Muscle of leg (tissue), 11 donors: ENCODE measurements around the gene TNFSF10. TPM values are rescaled to one million over a fixed set of nuclear protein-coding genes. Genes with fewer than 3 reads are reported as not detected.

Experiments
- DNase-seq: peaks from one replicate; pipeline ENCODE4 v3.0.0; 2013
- H3K27ac ChIP-seq: one replicate; pipeline ENCODE4 v1.5.1; 2013; ENCODE audit warnings: mild to moderate bottlenecking, low read length, control low read depth
- H3K27me3 ChIP-seq: one replicate; pipeline ENCODE4 v1.6.1; 2013; ENCODE audit warnings: low read length; ENCODE audit not compliant: control insufficient read depth, insufficient read depth
- H3K36me3 ChIP-seq: one replicate; pipeline ENCODE4 v1.6.1; 2013; ENCODE audit warnings: low read length; ENCODE audit not compliant: control insufficient read depth, insufficient read depth
- H3K4me1 ChIP-seq: one replicate; pipeline ENCODE4 v1.6.1; 2013; ENCODE audit warnings: low read length; ENCODE audit not compliant: control insufficient read depth, insufficient read depth
- H3K4me3 ChIP-seq: one replicate; pipeline ENCODE4 v1.5.1; 2013; ENCODE audit warnings: low read length, control low read depth
- H3K9me3 ChIP-seq: replicated peaks from 2 replicates; pipeline ENCODE4 v1.6.1; 2013; ENCODE audit warnings: low read depth, low read length; ENCODE audit not compliant: control insufficient read depth
- WGBS: methylation state at CpG from one replicate; pipeline ENCODE4 v1.1.5; 2013; ENCODE audit warnings: missing lambda C conversion rate; ENCODE audit not compliant: insufficient coverage; 5-methylcytosine and 5-hydroxymethylcytosine counted together
- polyA plus RNA-seq, 8 donors: library from polyadenylated mRNA; unstranded; fragments of 120-200 nt; gene quantifications; one replicate each; pipeline versions ENCODE4 v1.2.1 to v1.2.3, GENCODE V29; 2013; ENCODE audit warnings: inconsistent platforms in 1 of 8, low replicate concordance in 1 of 8; ENCODE audit not compliant: insufficient read length in 8 of 8, insufficient read depth in 1 of 8
- total RNA-seq: library from RNA; stranded (reverse); fragments of 120-200 nt; gene quantifications from one replicate; pipeline ENCODE4 v1.2.4, GENCODE V29; 2013

Gene TNFSF10
- total and polyA plus RNA-seq, 9 donors = 7.2 to 11.7 (median 8.9) TPM

- H3K4me1 ChIP-seq = peaks cover 8% of the 10 kb centered on the region
- H3K36me3 ChIP-seq = no peaks in the 10 kb centered on the region
- H3K27me3 ChIP-seq = no peaks in the 10 kb centered on the region
- H3K9me3 ChIP-seq = no peaks in the 10 kb centered on the region
- H3K4me3 ChIP-seq = no peak overlapping the region
- no peak for DNase-seq
- no peak overlapping the region for H3K27ac ChIP-seq
- WGBS = no CpG with 5 or more reads among the region's 2 CpGs
Measured at GRCh38 chr3:172518929-172519640, 4.1 kb downstream of the TNFSF10 start.

GRCh38 chr3:172517859-172518466 lies 5.3 kb downstream of the TNFSF10 start:
- peaks cover 8% of the 10 kb centered on the region for H3K4me1 ChIP-seq
- H3K4me3 ChIP-seq = no peak overlapping the region
- H3K36me3 ChIP-seq = no peaks in the 10 kb centered on the region
- H3K9me3 ChIP-seq = no peaks in the 10 kb centered on the region
- no peak overlapping the region for H3K27ac ChIP-seq
- H3K27me3 ChIP-seq = no peaks in the 10 kb centered on the region
- no peak for DNase-seq
- WGBS = 91% methylated on average over 1 of the region's 8 CpGs

DNA sequence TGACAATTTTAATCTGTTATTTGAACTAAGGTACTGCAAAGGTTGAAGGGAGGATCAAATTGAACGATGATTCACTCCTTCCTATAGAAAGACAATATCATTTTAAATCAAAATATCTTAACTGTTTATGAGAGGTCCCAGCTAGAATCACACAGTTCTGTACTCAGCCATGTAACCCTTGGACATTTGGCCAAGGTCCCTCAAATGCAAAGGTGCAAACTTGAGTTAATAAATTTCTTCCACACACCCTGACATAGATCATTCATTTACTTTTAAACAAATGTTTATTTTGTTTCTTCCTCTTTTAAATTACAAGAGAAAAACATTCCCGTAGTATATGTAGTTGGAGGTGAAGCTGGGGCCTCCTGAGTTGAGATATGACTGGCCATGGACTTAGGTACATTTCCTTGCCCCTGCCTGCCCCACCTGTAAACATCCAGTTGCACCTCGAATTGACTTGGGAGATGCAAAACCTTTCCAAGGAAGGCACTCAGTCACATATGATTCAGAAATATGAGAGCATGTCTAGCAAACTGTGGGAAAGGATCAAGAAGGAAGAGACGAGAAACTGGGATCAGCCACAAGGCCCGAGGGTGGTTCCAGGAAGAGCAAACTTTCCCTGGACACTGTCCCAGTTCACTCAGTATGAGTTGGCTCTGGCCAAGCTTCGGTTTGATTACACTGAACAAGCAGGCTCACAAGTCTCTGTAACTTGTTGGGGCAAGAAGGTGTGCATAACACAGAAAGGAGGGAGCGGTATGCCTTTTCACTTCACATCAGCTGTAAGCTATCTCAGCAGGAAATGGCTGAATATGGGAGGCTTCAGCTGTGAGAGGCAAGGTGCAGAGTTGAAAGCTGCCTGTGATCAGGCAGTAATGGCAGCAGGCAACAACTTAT lies 6.7 kb downstream of the TNFSF10 start:
- 26% methylated on average over 3 of the region's 7 CpGs for WGBS
- Histone ChIP-seq H3K4me1 (peaks cover 9% of the 10 kb centered on the region), H3K9me3 (no peaks in the 10 kb centered on the region), H3K4me3 (no peak overlapping the region), H3K27me3 (no peaks in the 10 kb centered on the region), H3K27ac (peak overlapping the region; percentile 65), H3K36me3 (no peaks in the 10 kb centered on the region)
- peak; percentile 83 for DNase-seq

- no CpG with 5 or more reads among the region's 4 CpGs for WGBS
- DNase-seq = peak; percentile 74
- H3K9me3 ChIP-seq = no peaks in the 10 kb centered on the region
- H3K4me3 ChIP-seq = no peak overlapping the region
- peak overlapping the region; percentile 48 for H3K27ac ChIP-seq
- H3K36me3 ChIP-seq = no peaks in the 10 kb centered on the region
- H3K27me3 ChIP-seq = no peaks in the 10 kb centered on the region
- H3K4me1 ChIP-seq = peaks cover 9% of the 10 kb centered on the region
Measured at GRCh38 chr3:172515130-172515918, 7.9 kb downstream of the TNFSF10 start.

- peaks cover 9% of the 10 kb centered on the region for H3K4me1 ChIP-seq
- no peaks in the 10 kb centered on the region for H3K9me3 ChIP-seq
- WGBS = 79% methylated on average over 3 of the region's 4 CpGs
- H3K27ac ChIP-seq = peak overlapping the region; percentile 56
- no peaks in the 10 kb centered on the region for H3K27me3 ChIP-seq
- DNase-seq = no peak
- no peak overlapping the region for H3K4me3 ChIP-seq
- no peaks in the 10 kb centered on the region for H3K36me3 ChIP-seq
Measured at GRCh38 chr3:172514678-172515077, 8.6 kb downstream of the TNFSF10 start.

DNA sequence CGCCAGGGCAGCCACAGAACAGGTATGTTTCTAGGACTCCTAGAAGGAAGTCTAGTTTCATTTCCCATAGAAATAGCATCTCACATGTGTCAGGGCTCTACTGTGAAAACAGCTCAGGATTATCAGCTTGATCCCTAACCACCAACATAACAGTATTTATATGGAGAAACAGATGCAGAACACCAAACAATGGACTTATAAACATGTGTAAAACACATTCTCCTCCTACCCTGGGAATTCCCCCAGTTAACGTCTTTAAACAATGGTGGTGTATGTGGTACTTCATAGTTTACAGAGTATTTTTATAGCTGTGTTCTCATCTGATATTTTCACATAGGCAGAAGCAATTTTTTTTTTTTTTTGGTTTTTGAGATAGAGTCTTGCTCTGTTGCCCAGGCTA lies 9.7 kb downstream of the TNFSF10 start:
- WGBS = no CpG with 5 or more reads among the region's 2 CpGs
- Histone ChIP-seq H3K27me3 (no peaks in the 10 kb centered on the region), H3K36me3 (no peaks in the 10 kb centered on the region), H3K27ac (peak overlapping the region; percentile 79), H3K9me3 (no peaks in the 10 kb centered on the region), H3K4me3 (no peak overlapping the region), H3K4me1 (peaks cover 9% of the 10 kb centered on the region)
- peak; percentile 33 for DNase-seq

DNA sequence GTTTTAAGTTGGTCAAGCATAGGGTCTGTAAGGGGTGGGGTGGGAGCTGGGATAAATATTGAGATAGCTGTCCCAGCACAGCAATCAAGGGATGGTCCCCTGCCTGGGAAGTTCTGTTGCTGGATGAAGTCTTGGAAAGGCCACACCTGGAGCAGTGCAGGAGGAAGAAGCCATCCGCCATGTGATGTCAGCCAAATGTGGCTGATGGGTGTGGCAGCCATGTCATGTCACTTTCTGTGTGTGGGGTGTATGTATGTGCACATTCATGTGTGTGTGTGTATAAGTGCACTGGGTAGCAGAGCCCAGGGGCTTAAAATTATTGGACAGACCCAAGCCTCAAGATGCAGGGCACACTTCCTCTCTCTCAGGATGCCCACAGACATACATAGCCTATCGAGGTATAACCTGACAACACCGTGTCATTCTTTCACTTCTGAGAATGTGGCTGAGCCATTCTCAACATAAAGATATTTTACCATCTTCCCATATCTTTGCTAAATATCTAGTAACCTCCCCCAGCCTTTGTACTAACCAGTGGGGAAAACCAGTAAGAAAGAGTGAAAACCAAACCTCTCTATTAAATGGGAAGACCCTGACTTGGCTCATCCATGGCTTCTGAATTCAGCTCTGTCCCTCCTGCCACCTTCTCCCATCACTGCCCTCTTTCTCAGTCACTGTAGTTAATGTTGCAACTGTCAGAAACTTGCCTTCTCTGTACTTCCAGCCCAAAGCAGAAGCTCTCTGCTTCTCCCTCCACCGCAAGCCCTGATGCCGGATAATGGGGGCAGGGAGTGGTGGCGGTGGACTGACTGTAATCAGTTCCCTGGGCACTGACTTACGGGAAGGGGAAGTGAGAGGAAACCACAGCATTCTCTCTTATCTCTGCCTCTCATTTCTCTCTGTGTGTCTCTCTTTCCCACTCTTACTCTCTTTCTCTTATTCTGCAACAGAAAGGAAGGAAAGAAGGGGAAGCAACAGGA lies 11.2 kb downstream of the TNFSF10 start:
- no peaks in the 10 kb centered on the region for H3K9me3 ChIP-seq
- no peaks in the 10 kb centered on the region for H3K36me3 ChIP-seq
- peak; percentile 70 for DNase-seq
- H3K4me1 ChIP-seq = peaks cover 8% of the 10 kb centered on the region
- 96% methylated on average over 3 of the region's 7 CpGs for WGBS
- H3K27me3 ChIP-seq = no peaks in the 10 kb centered on the region
- H3K27ac ChIP-seq = peak overlapping the region; percentile 79
- no peak overlapping the region for H3K4me3 ChIP-seq

- H3K27me3 ChIP-seq = no peaks in the 10 kb centered on the region
- H3K27ac ChIP-seq = no peak overlapping the region
- H3K36me3 ChIP-seq = no peaks in the 10 kb centered on the region
- no peaks in the 10 kb centered on the region for H3K9me3 ChIP-seq
- H3K4me1 ChIP-seq = no peaks in the 10 kb centered on the region
- no peak overlapping the region for H3K4me3 ChIP-seq
- no peak for DNase-seq
Measured at GRCh38 chr3:172506094-172506493, 17.1 kb downstream of the TNFSF10 start.

DNA sequence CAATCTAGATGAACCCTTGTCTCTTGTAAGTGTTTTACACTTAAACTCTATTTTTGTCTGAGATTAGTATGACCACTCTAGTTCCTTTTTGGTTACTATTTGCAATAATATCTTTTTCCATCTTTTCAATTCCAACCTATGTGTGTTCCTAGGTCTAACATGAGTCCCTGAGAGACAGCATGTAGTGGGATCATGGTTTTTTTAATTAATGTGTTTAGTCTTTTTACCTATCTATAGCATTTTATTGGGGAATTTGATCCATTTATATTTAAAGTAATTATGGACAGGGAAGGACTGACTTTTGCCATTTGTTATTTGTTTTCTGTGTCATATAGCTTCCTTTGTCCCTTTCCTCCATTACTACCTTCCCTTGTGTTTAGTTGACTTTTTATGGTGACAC lies 21.7 kb downstream of the TNFSF10 start:
- no peaks in the 10 kb centered on the region for H3K36me3 ChIP-seq
- H3K4me3 ChIP-seq = no peak overlapping the region
- no peaks in the 10 kb centered on the region for H3K4me1 ChIP-seq
- no peak overlapping the region for H3K27ac ChIP-seq
- no peaks in the 10 kb centered on the region for H3K27me3 ChIP-seq
- DNase-seq = no peak
- H3K9me3 ChIP-seq = no peaks in the 10 kb centered on the region
